ENCODE measurements around the gene EIF3K. TPM values are rescaled to one million over a fixed set of nuclear protein-coding genes. Genes with fewer than 3 reads are reported as not detected.

EIF3K gene
- total and polyA plus RNA-seq, 2 of the 8 experiments (the other 6 are each of a cell fraction or from before 2014, with no cell fraction given): 329 to 937 TPM

- no peaks in the 10 kb centered on the region for H3K27me3 ChIP-seq (replicated peaks in 1 of 4; ENCODE audit: control insufficient read depth in 3 of 4, extremely low read depth in 1 of 4, insufficient read depth in 3 of 4, low read length in 3 of 4)
- H2BK120ac ChIP-seq (replicated peaks; ENCODE audit: low read depth, low read length): no peak overlapping the region
- H3K79me1 ChIP-seq (ENCODE audit: low read depth, low read length): 0 out of 2 replicates have a peak, but pooled peaks cover 2% of the 10 kb centered on the region
- H3K18ac ChIP-seq (ENCODE audit: extremely low read depth, low read length): no peak overlapping the region
- peaks cover 2% of the 10 kb centered on the region for H3K23me2 ChIP-seq (ENCODE audit: low read depth, low read length)
- H2BK15ac ChIP-seq (ENCODE audit: low read length): no peak overlapping the region
- no peaks in the 10 kb centered on the region for H3K9me3 ChIP-seq (ENCODE audit: insufficient read depth in 2 of 2, low read depth in 1 of 2, low read length in 1 of 2)
- no peak overlapping the region for H3K23ac ChIP-seq (ENCODE audit: insufficient read length)
- WGBS, 2 experiments (ENCODE audit: extremely low coverage in 1 of 2, insufficient coverage in 1 of 2, insufficient read length in 1 of 2, insufficient replicate concordance in 2 of 2, low coverage in 1 of 2, low lambda C conversion rate in 2 of 2, missing lambda C conversion rate in 1 of 2): 88% methylated on average over 6 of the region's 7 CpGs; no CpG with 5 or more reads in 1 of the 2 experiments
- H3K4me2 ChIP-seq (ENCODE audit: insufficient read depth in 1 of 2, low read depth in 2 of 2, low read length in 2 of 2): no peak overlapping the region
- H3K14ac ChIP-seq (ENCODE audit: insufficient read length): no peak overlapping the region
- H2AFZ ChIP-seq (ENCODE audit: low read length): 0 out of 2 replicates have a peak overlapping the region, but pooled peaks have one; percentile 61
- no peak overlapping the region for H4K8ac ChIP-seq (ENCODE audit: extremely low read depth, insufficient read depth, low read length)
- H3K27ac ChIP-seq (ENCODE audit: low read depth, low read length): no peak overlapping the region
- H4K5ac ChIP-seq (ENCODE audit: insufficient read length, low read depth, low read length): no peak overlapping the region
- POLR2A ChIA-PET (ENCODE audit: partially characterized antibody): interaction anchor here (0.5 to 1.0 kb wide), 4 partner anchors 9 to 130 kb away, joined by 3 to 7 read pairs (median 3); no protein-coding TSS in a partner anchor
- no peak overlapping the region for H3K4ac ChIP-seq (replicated peaks; ENCODE audit: insufficient read length, low read depth, low read length)
- no peak overlapping the region for H4K91ac ChIP-seq (replicated peaks; ENCODE audit: insufficient read length, low read length)
- H4K20me1 ChIP-seq (replicated peaks in 1 of 2; ENCODE audit: control insufficient read depth in 1 of 2, insufficient read depth in 2 of 2, low read length in 2 of 2): peaks cover 0 to 2% of the 10 kb centered on the region in 2 experiments
- CTCF ChIA-PET (ENCODE audit: partially characterized antibody): interaction anchor here (0.9 to 1.7 kb wide), 3 partner anchors 20 to 26 kb away, joined by 3 to 4 read pairs (median 3); no protein-coding TSS in a partner anchor
- peaks cover 4 to 14% (median 11%) of the 10 kb centered on the region in 4 experiments for H3K4me1 ChIP-seq (replicated peaks in 1 of 4; ENCODE audit: control insufficient read depth in 3 of 4, insufficient read depth in 4 of 4, low read length in 3 of 4)
- H3K79me2 ChIP-seq (ENCODE audit: control insufficient read depth in 1 of 2, insufficient read depth in 2 of 2, low read length in 2 of 2): peaks cover 0 to 11% of the 10 kb centered on the region in 2 experiments; a peak in 2 of 4 replicates
- no peak overlapping the region; a peak in 1 of 7 replicates for H3K9ac ChIP-seq (replicated peaks in 1 of 4; ENCODE audit: extremely low read depth in 1 of 4, low read depth in 3 of 4, low read length in 3 of 4)
- no peak for FAIRE-seq
- no peak overlapping the region for H2AK5ac ChIP-seq (ENCODE audit: low read depth, low read length)
- no peaks in the 10 kb centered on the region; a peak in 1 of 8 replicates for H3K36me3 ChIP-seq (ENCODE audit: control insufficient read depth in 2 of 4, insufficient read depth in 4 of 4, low read length in 3 of 4)
- no peak overlapping the region for H3K56ac ChIP-seq (replicated peaks; ENCODE audit: insufficient read length, low read depth, low read length)
- no peak overlapping the region for H2BK20ac ChIP-seq (ENCODE audit: low read length)
- no peak overlapping the region for H2BK12ac ChIP-seq (ENCODE audit: low read depth, low read length)
- H3K4me3 ChIP-seq (ENCODE audit: extremely low read depth in 1 of 4, insufficient read depth in 2 of 4, low read depth in 3 of 4, low read length in 4 of 4): no peak overlapping the region
- no peak overlapping the region for H2BK5ac ChIP-seq (ENCODE audit: low read depth, low read length)
- DNase-seq (ENCODE audit: low read depth in 1 of 2, low spot score in 2 of 2): no peak
- TF ChIP-seq RAD21 (IDR thresholded peaks at IDR 0.05 in 1 of 2, conservative IDR thresholded peaks at IDR 0.05 in 1 of 2; ENCODE audit: low read depth in 2 of 2, low read length in 2 of 2) (no peak), CBX8 (IDR thresholded peaks at IDR 0.05; ENCODE audit: borderline replicate concordance, low read depth, low read length) (no peak), KDM4A (IDR thresholded peaks at IDR 0.05; ENCODE audit: low read depth, low read length, severe bottlenecking) (no peak), MAX (IDR thresholded peaks at IDR 0.05) (no peak), CEBPB (IDR thresholded peaks at IDR 0.05; ENCODE audit: low read depth, low read length) (no peak), CTCF (IDR thresholded peaks at IDR 0.05; ENCODE audit: control extremely low read depth in 1 of 3, insufficient read depth in 1 of 3, low read depth in 1 of 3, low read length in 3 of 3) (no peak), NANOG (IDR thresholded peaks at IDR 0.05; ENCODE audit: insufficient read depth, low read depth, low read length, poor library complexity, severe bottlenecking) (no peak), SRF (IDR thresholded peaks at IDR 0.05; ENCODE audit: low read depth, low read length) (no peak), SUZ12 (IDR thresholded peaks at IDR 0.05; ENCODE audit: low read length) (no peak)
Observed at GRCh38 chr19:38615007-38615581, 3.9 kb upstream of the EIF3K start.

All from H1 (cell line).